Stimulated activated CD4-positive, alpha-beta T cell treated with anti-CD3 and anti-CD28 coated beads, Interleukin-15, amount 100 ng/mL, for 1 hour (primary cell): ENCODE data around the gene IGSF1.
"Not testable (repeated sequence)": the region's sequence is repeated elsewhere in the genome, so short reads cannot be mapped to it uniquely, and the experiment has no call there.

Experiments used
- DNase-seq, 2 donors: peaks; one replicate each; pipeline ENCODE4 v3.0.0-alpha.2; 2020; ENCODE audit warnings: low read depth in 1 of 2, low spot score in 1 of 2

IGSF1 gene

GRCh38 chrX:131270080-131270479, 19.0 kb downstream of the IGSF1 start:
- DNase-seq: no peak

GRCh38 chrX:131264665-131265064, 24.4 kb downstream of the IGSF1 start:
- DNase-seq: no peak

- no peak for DNase-seq
These were observed 25.1 kb downstream of the IGSF1 start for GRCh38 chrX:131264053-131264452.

GRCh38 chrX:131262738-131263679, 26.1 kb downstream of the IGSF1 start:
- DNase-seq: no peak

GRCh38 chrX:131262200-131262599, 26.9 kb downstream of the IGSF1 start:
- no peak for DNase-seq

GRCh38 chrX:131257367-131257766, 31.7 kb downstream of the IGSF1 start:
- DNase-seq: no peak

GRCh38 chrX:131250984-131251738, 37.9 kb downstream of the IGSF1 start:
- DNase-seq: not testable (repeated sequence)

- no peak for DNase-seq
These were observed 50.0 kb downstream of the IGSF1 start for GRCh38 chrX:131239057-131239456.

GRCh38 chrX:131237363-131237762, 51.7 kb downstream of the IGSF1 start:
- DNase-seq: no peak

GRCh38 chrX:131235768-131236545, 53.1 kb downstream of the IGSF1 start:
- DNase-seq: no peak

- no peak for DNase-seq
These were observed 61.5 kb downstream of the IGSF1 start for GRCh38 chrX:131227608-131228007.

- DNase-seq: no peak
These were observed 62.5 kb downstream of the IGSF1 start for GRCh38 chrX:131226591-131226990.

- DNase-seq: no peak
These were observed 64.0 kb downstream of the IGSF1 start for GRCh38 chrX:131225078-131225477.
